ENCODE data around the gene ADRM1.

Gene ADRM1

GRCh38 chr20:62313021-62313420 lies 10.2 kb downstream of the ADRM1 start:
- no peak for DNase-seq

- no peak for DNase-seq
Measured at GRCh38 chr20:62313460-62314338, 10.9 kb downstream of the ADRM1 start.

- DNase-seq = no peak
Measured at GRCh38 chr20:62314339-62314638, 11.5 kb downstream of the ADRM1 start.

- no peak for DNase-seq
Measured at GRCh38 chr20:62314711-62315302, 12.0 kb downstream of the ADRM1 start.

GRCh38 chr20:62315773-62316172 lies 13.0 kb downstream of the ADRM1 start:
- DNase-seq = no peak

GRCh38 chr20:62316331-62317166 lies 13.8 kb downstream of the ADRM1 start:
- no peak for DNase-seq

- no peak for DNase-seq
Measured at GRCh38 chr20:62317167-62317655, 14.4 kb downstream of the ADRM1 start.

GRCh38 chr20:62318400-62319345 lies 15.9 kb downstream of the ADRM1 start:
- no peak for DNase-seq

GRCh38 chr20:62319346-62319909 lies 16.6 kb downstream of the ADRM1 start:
- no peak for DNase-seq

- DNase-seq = no peak
Measured at GRCh38 chr20:62320581-62321354, 18.0 kb downstream of the ADRM1 start.

- DNase-seq = no peak
Measured at GRCh38 chr20:62321521-62321948, 18.7 kb downstream of the ADRM1 start.

GRCh38 chr20:62321975-62322374 lies 19.2 kb downstream of the ADRM1 start:
- no peak for DNase-seq

GRCh38 chr20:62322492-62323041 lies 19.8 kb downstream of the ADRM1 start:
- DNase-seq = no peak

GRCh38 chr20:62323146-62323979 lies 20.6 kb downstream of the ADRM1 start:
- DNase-seq = no peak

- no peak for DNase-seq
Measured at GRCh38 chr20:62323980-62324906, 21.4 kb downstream of the ADRM1 start.

- no peak for DNase-seq
Measured at GRCh38 chr20:62325172-62325905, 22.5 kb downstream of the ADRM1 start.

GRCh38 chr20:62326559-62326958 lies 23.8 kb downstream of the ADRM1 start:
- no peak for DNase-seq

Measured in NCI-H187 treated with DMSO at 0.1 percent for 48 hours (cell line).